Kidney epithelial cell (primary cell): Measurements from ENCODE around the gene PCTP. TPM values are rescaled to one million over a fixed set of nuclear protein-coding genes. Genes with fewer than 3 reads are reported as not detected.

Experiments
- DNase-seq: peaks from one replicate; pipeline ENCODE4 v3.0.0-alpha.2; 2010; ENCODE audit warnings: low read depth
- H3K27me3 ChIP-seq: 2 replicates; pipeline ENCODE4 v1.6.0; 2011; ENCODE audit warnings: low read length; ENCODE audit not compliant: control insufficient read depth, insufficient read depth
- H3K36me3 ChIP-seq: 2 replicates; pipeline ENCODE4 v1.5.1; 2011; ENCODE audit warnings: low read length; ENCODE audit not compliant: control insufficient read depth, insufficient read depth
- H3K4me3 ChIP-seq: 2 replicates; pipeline ENCODE4 v1.5.1; 2011; ENCODE audit warnings: low read depth, mild to moderate bottlenecking, control low read depth, low read length
- CTCF ChIP-seq: IDR thresholded peaks from 2 replicates; pipeline ENCODE4 v1.5.1; 2011; ENCODE audit warnings: mild to moderate bottlenecking, moderate library complexity, low read length, control low read depth, inconsistent platforms; ENCODE audit not compliant: insufficient read depth, poor library complexity, severe bottlenecking
- total RNA-seq: library from RNA; depleted of rRNA; stranded (reverse); fragments of >200 nt; gene quantifications from 2 replicates; pipeline ENCODE4 v1.2.3, GENCODE V29; 2015

The PCTP gene
- total RNA-seq, 1 donor from 2014 or later: 32.2 TPM

DNA sequence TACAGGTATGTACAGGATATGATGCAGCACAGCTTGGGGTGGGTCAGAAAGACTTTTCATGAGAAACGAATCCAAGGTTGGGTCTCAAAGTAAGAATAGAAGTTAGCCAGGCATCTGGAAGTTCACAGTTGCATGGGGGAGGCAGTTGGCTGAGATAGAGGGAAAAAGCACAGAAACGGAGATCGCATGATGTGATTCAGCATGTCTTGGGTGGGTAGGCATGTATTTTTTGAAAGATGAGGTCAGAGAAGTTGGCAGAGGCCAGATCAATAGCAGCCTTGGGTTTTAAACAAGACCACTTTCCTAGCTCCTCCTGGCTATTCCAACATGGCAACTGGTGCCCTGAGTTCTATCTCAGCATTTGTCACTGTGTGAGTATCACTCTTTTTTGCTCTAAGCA is 67.2 kb downstream of the PCTP start:
- Histone ChIP-seq H3K27me3 (no peaks in the 10 kb centered on the region), H3K4me3 (no peak overlapping the region), H3K36me3 (no peaks in the 10 kb centered on the region)
- TF ChIP-seq CTCF: no peak
- no peak for DNase-seq

DNA sequence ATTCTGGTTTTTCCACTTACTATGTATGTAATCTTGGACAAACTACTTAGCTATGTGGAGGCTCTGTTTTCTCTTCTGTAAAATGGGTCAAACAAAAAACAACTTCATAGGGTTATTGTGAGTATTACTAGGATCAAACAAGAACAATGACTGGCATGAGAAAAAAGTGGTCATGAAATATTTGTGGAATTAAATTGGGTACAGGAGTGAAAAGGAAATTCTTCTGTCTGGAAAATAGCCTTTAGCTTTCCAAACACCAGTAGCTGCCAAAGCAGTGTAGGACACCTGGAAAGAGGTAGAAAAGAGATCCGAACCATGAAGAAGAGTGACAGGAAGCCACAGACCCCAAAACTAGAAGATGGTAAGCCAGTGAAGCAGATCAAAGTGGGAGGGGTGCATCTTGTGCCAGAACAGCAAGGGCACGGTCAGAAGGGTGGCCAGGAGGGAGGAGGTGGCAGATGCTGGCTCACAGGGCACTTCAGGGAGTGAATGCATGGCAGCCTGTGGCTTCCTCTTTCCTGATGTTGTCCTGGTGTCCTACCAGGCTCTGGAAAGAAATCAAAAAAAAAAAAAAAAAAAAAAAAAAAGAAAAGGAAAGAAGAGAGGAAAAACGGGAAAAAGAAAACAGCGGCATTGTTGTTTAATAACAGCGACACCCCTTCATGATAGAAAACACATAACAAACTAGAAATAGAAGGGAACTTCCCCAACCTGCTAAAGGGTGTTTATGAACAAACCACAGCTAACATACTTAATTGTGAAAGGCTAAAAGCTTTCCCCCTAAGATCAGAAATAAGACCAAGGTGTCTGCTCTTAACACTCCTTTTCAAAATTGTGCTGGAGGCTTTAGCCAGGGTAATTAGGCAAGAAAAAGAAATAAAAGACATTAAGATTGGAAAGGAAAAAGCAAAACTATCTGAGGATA is 67.9 kb downstream of the PCTP start:
- TF ChIP-seq CTCF: no peak
- H3K27me3 ChIP-seq: no peaks in the 10 kb centered on the region
- no peak overlapping the region for H3K4me3 ChIP-seq
- no peak for DNase-seq
- no peaks in the 10 kb centered on the region for H3K36me3 ChIP-seq

GRCh38 chr17:55820675-55821074 is 69.8 kb downstream of the PCTP start:
- DNase-seq: no peak
- no peak for TF ChIP-seq CTCF
- no peak overlapping the region for H3K4me3 ChIP-seq
- H3K36me3 ChIP-seq: no peaks in the 10 kb centered on the region
- no peaks in the 10 kb centered on the region for H3K27me3 ChIP-seq

DNA sequence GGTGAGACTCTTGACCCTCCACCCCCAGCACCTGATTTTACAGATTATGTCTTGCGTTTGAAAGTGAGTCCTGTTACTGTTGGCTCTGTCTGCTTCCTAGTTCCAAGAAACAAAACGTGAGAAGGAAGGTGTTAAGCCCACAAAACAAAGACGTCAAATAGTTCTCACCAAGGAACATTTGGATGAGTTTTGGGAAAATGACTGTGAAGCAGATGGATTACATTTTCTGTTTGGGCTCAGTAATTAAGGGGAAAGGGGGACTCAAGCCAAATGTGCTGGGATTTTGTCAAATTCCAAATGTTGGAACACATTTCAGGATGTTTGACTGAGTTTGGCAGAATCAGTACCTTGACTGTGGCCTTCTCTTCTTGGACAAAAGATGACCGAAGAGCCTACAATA is 71.2 kb downstream of the PCTP start:
- Histone ChIP-seq H3K36me3 (no peaks in the 10 kb centered on the region), H3K27me3 (no peaks in the 10 kb centered on the region), H3K4me3 (no peak overlapping the region)
- no peak for DNase-seq
- TF ChIP-seq CTCF: no peak

GRCh38 chr17:55825213-55825612 is 74.4 kb downstream of the PCTP start:
- no peak for DNase-seq
- TF ChIP-seq CTCF: peak; percentile 38
- no peaks in the 10 kb centered on the region for H3K27me3 ChIP-seq
- no peaks in the 10 kb centered on the region for H3K36me3 ChIP-seq
- H3K4me3 ChIP-seq: no peak overlapping the region

Other genes starting within 250 kb of the PCTP start
- not detected in 2 replicates for gene SMIM36, start 239.6 kb upstream of the PCTP start, total RNA-seq
- not detected in 2 replicates for gene TMEM100, start 28.2 kb upstream of the PCTP start, total RNA-seq